HG03066 (cell line): ENCODE results near the gene ATXN7L2.

Experiments used
- ATAC-seq: cut with Tn5 transposase; IDR thresholded peaks from one replicate; pipeline ENCODE4 v1.9.1; 2021; ENCODE audit warnings: low read depth; ENCODE audit not compliant: unreplicated experiment

Gene ATXN7L2

DNA sequence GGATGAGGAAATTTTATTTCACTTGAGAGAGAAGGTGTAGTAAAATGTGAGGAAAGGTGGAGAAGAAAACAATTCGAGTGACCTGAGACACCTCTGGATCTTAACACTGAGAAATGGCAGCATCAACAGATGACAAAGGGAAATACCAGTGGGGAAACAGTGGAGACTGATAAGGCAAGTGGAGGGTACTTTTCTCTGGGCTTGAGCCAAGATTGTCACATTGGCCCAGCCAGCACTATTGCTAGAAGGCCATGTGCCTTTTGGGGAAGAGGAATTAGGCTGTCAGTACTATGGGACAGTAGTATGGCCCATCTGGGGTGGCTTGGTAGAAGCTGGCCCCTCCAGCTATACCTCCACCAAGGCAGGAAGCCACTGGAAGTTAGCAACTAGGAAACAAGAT lies 9.0 kb upstream of the ATXN7L2 start:
- ATAC-seq, result no peak

GRCh38 chr1:109475261-109475660 lies 8.4 kb upstream of the ATXN7L2 start:
- no peak for ATAC-seq

- ATAC-seq, result no peak
Measured at GRCh38 chr1:109476825-109477224, 6.9 kb upstream of the ATXN7L2 start.

GRCh38 chr1:109477821-109478220 lies 5.9 kb upstream of the ATXN7L2 start:
- ATAC-seq, result no peak

DNA sequence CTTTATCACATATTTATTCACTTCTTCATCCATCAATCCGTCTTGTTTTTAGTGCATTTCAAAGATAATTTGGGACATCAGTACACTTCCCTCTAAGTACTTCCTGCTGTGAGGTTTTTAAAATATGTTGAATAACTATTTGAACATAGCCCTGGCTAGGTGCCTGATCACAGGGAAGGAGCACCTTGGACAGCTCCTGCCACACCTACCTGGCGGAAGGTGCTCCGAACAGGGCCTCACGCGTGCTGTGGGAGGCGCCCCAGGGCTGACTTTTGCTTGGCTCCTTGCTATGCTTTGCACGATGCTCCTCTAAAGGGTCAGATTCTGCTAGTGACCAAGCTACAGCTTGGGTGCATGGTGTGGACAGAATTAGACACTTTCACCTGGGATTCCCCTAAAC lies 4.9 kb upstream of the ATXN7L2 start:
- ATAC-seq, result no peak

DNA sequence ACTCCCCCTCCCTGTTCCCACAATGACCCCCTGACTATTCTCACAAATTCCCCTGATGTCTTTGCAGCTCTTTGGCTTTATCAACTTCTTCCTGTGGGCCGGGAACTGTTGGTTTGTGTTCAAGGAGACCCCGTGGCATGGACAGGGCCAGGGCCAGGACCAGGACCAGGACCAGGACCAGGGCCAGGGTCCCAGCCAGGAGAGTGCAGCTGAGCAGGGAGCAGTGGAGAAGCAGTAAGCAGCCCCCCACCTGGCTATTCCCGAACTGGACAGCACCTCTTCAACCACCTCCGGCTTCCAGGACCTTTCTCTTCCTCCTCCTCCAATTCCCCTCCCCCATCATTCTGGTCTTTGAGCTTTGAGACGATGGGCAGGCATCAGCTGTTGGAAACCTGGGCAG lies 4.4 kb upstream of the ATXN7L2 start:
- ATAC-seq, result no peak

- ATAC-seq, result no peak
Measured at GRCh38 chr1:109479901-109480300, 3.8 kb upstream of the ATXN7L2 start.

DNA sequence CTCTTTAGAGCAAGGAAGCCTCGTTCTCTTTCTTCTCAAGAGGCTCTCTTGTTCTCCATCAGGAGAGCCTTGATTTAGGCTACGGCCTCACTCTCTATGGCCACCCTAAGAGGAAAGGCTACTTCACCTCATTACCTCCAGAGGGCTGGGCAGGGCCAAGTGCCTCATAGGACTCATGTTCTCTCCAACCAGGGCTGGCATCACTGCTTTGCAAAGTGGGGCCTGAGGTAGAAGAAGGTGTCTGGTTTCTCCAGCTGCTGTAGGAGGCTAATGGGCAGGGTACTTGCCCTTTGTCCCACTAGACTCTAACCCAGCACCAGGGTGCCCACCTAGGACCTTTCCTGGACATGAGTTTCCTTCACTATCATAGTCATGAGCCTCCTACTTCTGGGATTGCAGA lies 2.1 kb upstream of the ATXN7L2 start:
- no peak for ATAC-seq

- ATAC-seq, result no peak
Measured at GRCh38 chr1:109482242-109482641, 1.5 kb upstream of the ATXN7L2 start.

- ATAC-seq, result peak; percentile 21
Measured at GRCh38 chr1:109482791-109483671, 674 bp upstream of the ATXN7L2 start.

- ATAC-seq, result no peak
Measured at GRCh38 chr1:109484519-109484975, 842 bp downstream of the ATXN7L2 start.

GRCh38 chr1:109485001-109485400 lies 1.3 kb downstream of the ATXN7L2 start:
- ATAC-seq, result no peak

GRCh38 chr1:109487261-109487660 lies 3.6 kb downstream of the ATXN7L2 start:
- ATAC-seq, result no peak

DNA sequence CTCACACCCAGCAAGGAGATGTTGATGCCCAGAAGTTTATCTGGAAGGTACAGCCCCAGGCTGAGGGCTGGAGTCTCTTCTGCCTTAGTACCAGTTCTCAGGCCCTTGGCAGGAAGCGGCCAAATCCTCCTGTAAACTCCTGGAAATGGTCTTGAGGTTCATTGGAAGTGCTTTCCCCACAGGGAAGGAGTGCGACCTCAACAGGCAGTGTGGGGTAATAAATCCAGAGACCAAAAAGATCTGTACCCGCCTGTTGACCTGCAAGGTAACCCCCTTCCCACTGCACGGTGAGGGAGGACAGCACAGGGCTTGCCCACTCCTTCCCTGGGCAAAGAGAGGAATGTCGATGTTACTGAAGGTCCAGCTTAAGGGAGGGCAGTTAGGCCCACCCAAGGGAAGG lies 4.5 kb downstream of the ATXN7L2 start:
- no peak for ATAC-seq

- no peak for ATAC-seq
Measured at GRCh38 chr1:109488696-109489095, 5.0 kb downstream of the ATXN7L2 start.

DNA sequence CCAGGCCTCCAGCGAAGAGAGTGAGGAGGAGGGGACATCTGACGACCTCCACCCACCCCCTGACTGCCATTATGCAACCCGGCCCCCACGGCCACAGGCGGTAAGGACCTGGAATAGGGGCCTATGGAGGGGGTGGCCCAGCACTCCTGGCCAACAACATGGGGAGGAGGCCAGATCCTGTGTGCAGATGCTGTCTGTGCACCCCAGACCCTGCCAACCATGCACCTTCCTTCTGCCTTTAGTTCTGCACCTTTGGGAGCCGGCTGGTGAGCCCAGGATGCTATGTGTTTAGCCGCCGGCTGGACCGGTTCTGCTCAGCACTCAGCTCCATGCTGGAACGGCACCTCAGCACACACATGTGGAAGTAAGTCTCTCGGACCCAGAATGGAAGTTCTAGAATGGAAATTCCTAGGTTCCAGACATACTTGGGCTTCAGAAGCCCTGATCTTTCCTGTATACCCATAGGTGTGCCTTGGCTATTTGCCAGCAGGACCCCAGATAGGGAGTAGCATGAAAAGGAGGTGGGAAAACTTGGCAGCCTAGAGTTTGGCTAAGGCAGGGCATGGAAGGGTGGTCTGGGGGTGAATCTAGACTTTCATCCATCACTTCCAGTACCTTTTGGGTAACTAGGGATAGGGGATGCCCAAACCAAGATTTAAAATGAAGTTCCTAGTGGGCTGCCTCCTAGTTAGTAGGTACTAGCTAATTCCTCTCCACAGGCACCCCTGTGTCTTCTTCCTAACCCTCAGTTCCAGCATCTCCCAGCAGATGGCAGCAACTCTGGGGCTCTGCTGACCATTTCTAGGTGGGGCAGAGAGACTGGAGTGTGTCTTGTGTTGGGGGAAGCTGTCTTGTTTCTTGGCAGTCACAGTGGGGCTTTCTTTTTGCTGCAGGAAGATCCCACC lies 6.6 kb downstream of the ATXN7L2 start:
- ATAC-seq, result no peak

GRCh38 chr1:109490934-109491302 lies 7.2 kb downstream of the ATXN7L2 start:
- no peak for ATAC-seq

- ATAC-seq, result no peak
Measured at GRCh38 chr1:109491372-109491771, 7.7 kb downstream of the ATXN7L2 start.

DNA sequence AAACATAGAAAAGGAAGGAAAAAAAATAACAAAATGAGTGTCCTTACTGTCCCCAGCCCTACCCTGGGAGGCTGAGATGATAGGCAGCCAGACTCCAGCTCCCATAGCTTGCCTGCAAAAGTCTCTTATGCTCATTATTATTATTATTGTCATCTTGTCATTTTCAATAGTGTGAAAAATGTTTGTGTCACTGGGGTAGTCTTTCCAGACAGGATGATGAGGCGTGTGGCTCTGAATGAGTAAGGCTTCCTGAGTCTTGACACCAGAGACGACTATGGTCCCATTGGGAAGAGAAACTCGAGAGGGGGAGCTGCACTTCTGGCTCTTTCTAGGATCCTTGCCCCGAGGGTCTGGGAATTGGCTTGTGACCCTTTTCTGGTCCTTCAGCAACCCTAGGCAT lies 9.1 kb downstream of the ATXN7L2 start:
- ATAC-seq, result no peak

- ATAC-seq, result no peak
Measured at GRCh38 chr1:109493227-109493626, 9.5 kb downstream of the ATXN7L2 start.

GRCh38 chr1:109493805-109494539 lies 10.3 kb downstream of the ATXN7L2 start, which contains the start of gene CYB561D1:
Gene CYB561D1 (plus strand): TSS chr1:109494094. CDS start chr1:109494140, 46 bp downstream.
- peak; percentile 87 for ATAC-seq
